WTC11 (cell line): ENCODE data around the gene ACACA.
"Not testable (repeated sequence)": the region's sequence is repeated elsewhere in the genome, so short reads cannot be mapped to it uniquely, and the experiment has no call there.

Experiments
- ELF4 ChIP-seq: sonication (generic); formaldehyde crosslinking; IDR thresholded peaks from 2 replicates; pipeline ENCODE4 v1.8.1; 2022; ENCODE audit warnings: low read depth, mild to moderate bottlenecking, moderate library complexity, missing genetic modification reagents
- ESRRA ChIP-seq: sonication (generic); formaldehyde crosslinking; IDR thresholded peaks from 2 replicates; pipeline ENCODE4 v1.8.1; 2022; ENCODE audit warnings: mild to moderate bottlenecking, missing genetic modification reagents, borderline replicate concordance
- ETV6 ChIP-seq: sonication (generic); formaldehyde crosslinking; IDR thresholded peaks from 2 replicates; pipeline ENCODE4 v1.8.1; 2022; ENCODE audit warnings: mild to moderate bottlenecking, missing genetic modification reagents
- IRF2 ChIP-seq: sonication (generic); formaldehyde crosslinking; IDR thresholded peaks from 2 replicates; pipeline ENCODE4 v1.8.0; 2022; ENCODE audit warnings: low read depth, missing genetic modification reagents, borderline replicate concordance
- KAT7 ChIP-seq: sonication (generic); formaldehyde crosslinking; IDR thresholded peaks from 2 replicates; pipeline ENCODE4 v1.8.1; 2023; ENCODE audit warnings: missing genetic modification reagents, mild to moderate bottlenecking, borderline replicate concordance
- TP53 ChIP-seq: sonication (generic); formaldehyde crosslinking; IDR thresholded peaks from 2 replicates; pipeline ENCODE4 v1.8.1; 2023; ENCODE audit warnings: mild to moderate bottlenecking, missing genetic modification reagents
- TF ChIP-seq, protein P1 (sequence below): fragments of 200-600 bp; IDR thresholded peaks from 2 replicates; pipeline ENCODE4 v1.8.0; 2022; ENCODE audit warnings: antibody characterized with exemption
- TF ChIP-seq, protein P2 (sequence below): sonication (generic); formaldehyde crosslinking; IDR thresholded peaks from 2 replicates; pipeline ENCODE4 v1.8.0; 2022; ENCODE audit warnings: mild to moderate bottlenecking, missing genetic modification reagents
- TF ChIP-seq, protein P3 (sequence below): sonication (generic); formaldehyde crosslinking; IDR thresholded peaks from 2 replicates; pipeline ENCODE4 v1.8.0; 2022; ENCODE audit warnings: mild to moderate bottlenecking, missing genetic modification reagents
- TF ChIP-seq, protein P4 (sequence below): sonication (generic); formaldehyde crosslinking; conservative IDR thresholded peaks from 2 replicates; pipeline ENCODE4 v1.8.1; 2022; ENCODE audit warnings: mild to moderate bottlenecking, missing genetic modification reagents

DNA sequence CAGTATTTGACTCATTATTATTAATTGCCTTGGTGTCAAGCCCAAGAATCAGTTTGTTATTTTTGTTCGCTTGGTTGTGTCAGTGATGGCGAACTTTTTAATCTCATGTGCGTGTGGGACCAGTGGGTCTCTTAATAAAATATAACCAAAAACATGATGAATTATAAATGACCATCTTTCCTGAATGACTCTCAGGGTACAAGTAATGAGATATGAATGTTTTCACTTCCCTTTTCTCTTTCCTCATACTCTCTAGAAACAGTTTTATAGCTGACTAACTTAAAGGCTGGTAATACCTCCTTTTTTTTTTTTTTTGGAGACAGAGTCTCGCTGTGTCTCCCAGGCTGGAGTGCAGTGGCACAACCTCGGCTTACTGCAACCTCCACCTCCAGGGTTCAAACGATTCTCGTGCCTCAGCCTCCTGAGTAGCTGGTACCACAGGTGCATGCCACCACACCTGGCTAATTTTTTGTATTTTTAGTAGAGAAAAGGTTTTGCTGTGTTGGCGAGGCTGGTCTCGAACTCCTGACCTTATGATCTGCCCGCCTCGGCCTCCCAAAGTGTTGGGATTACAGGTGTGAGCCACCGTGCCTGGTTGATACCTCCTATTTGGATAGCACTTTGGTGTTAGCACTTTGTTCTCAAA is 34.9 kb upstream of the ACACA start:
- TF ChIP-seq, protein P1, sequence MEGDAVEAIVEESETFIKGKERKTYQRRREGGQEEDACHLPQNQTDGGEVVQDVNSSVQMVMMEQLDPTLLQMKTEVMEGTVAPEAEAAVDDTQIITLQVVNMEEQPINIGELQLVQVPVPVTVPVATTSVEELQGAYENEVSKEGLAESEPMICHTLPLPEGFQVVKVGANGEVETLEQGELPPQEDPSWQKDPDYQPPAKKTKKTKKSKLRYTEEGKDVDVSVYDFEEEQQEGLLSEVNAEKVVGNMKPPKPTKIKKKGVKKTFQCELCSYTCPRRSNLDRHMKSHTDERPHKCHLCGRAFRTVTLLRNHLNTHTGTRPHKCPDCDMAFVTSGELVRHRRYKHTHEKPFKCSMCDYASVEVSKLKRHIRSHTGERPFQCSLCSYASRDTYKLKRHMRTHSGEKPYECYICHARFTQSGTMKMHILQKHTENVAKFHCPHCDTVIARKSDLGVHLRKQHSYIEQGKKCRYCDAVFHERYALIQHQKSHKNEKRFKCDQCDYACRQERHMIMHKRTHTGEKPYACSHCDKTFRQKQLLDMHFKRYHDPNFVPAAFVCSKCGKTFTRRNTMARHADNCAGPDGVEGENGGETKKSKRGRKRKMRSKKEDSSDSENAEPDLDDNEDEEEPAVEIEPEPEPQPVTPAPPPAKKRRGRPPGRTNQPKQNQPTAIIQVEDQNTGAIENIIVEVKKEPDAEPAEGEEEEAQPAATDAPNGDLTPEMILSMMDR, result not testable (repeated sequence)
- not testable (repeated sequence) for TF ChIP-seq ELF4 (CRISPR knock-in tag); TP53 (CRISPR knock-in tag); ESRRA; ETV6; IRF2 (CRISPR knock-in tag); KAT7
- TF ChIP-seq, protein P2, sequence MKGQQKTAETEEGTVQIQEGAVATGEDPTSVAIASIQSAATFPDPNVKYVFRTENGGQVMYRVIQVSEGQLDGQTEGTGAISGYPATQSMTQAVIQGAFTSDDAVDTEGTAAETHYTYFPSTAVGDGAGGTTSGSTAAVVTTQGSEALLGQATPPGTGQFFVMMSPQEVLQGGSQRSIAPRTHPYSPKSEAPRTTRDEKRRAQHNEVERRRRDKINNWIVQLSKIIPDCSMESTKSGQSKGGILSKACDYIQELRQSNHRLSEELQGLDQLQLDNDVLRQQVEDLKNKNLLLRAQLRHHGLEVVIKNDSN (CRISPR knock-in tag), result not testable (repeated sequence)
- TF ChIP-seq, protein P3, sequence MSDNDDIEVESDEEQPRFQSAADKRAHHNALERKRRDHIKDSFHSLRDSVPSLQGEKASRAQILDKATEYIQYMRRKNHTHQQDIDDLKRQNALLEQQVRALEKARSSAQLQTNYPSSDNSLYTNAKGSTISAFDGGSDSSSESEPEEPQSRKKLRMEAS (CRISPR knock-in tag), result not testable (repeated sequence)
- TF ChIP-seq, protein P4, sequence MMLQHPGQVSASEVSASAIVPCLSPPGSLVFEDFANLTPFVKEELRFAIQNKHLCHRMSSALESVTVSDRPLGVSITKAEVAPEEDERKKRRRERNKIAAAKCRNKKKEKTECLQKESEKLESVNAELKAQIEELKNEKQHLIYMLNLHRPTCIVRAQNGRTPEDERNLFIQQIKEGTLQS (CRISPR knock-in tag), result not testable (repeated sequence)
